HepG2 (cell line): ENCODE measurements around the gene MPG. TPM values are rescaled to one million over a fixed set of nuclear protein-coding genes. Genes with fewer than 3 reads are reported as not detected.

Experiments used
- CENPX ChIP-seq: sonication (generic); formaldehyde crosslinking; IDR thresholded peaks from 2 replicates; pipeline ENCODE4 v1.9.0; 2021; ENCODE audit warnings: mild to moderate bottlenecking, missing genetic modification reagents, moderate library complexity
- EHMT2 ChIP-seq: fragments of 200-600 bp; sonication (generic); IDR thresholded peaks from 2 replicates; pipeline ENCODE4 v1.7.0; 2017; ENCODE audit warnings: antibody characterized with exemption, low read depth, low read length, borderline replicate concordance
- ELF1 ChIP-seq: sonication (generic); formaldehyde crosslinking; IDR thresholded peaks from 2 replicates; pipeline ENCODE4 v1.4.0; 2020; ENCODE audit warnings: missing genetic modification reagents
- KLF6 ChIP-seq: IDR thresholded peaks from 2 replicates; pipeline ENCODE4 v1.8.0; 2016; ENCODE audit warnings: missing biosample characterization, missing genetic modification reagents
- MTA3 ChIP-seq: sonication (generic); formaldehyde crosslinking; IDR thresholded peaks from 2 replicates; pipeline ENCODE4 v1.4.0; 2020; ENCODE audit warnings: missing genetic modification reagents
- SAFB2 ChIP-seq: sonication (generic); formaldehyde crosslinking; IDR thresholded peaks from 2 replicates; pipeline ENCODE4 v1.5.1; 2020; ENCODE audit warnings: missing genetic modification reagents, low read depth, mild to moderate bottlenecking, borderline replicate concordance
- SRSF9 ChIP-seq: fragments of 200-400 bp; formaldehyde crosslinking; IDR thresholded peaks from 2 replicates; pipeline ENCODE4 v1.6.1; 2018; ENCODE audit warnings: borderline replicate concordance, mild to moderate bottlenecking, low read depth, low read length; ENCODE audit not compliant: insufficient read depth, poor library complexity, severe bottlenecking
- ZC3H13 ChIP-seq: sonication (generic); formaldehyde crosslinking; IDR thresholded peaks from 2 replicates; pipeline ENCODE4 v1.8.1; 2023; ENCODE audit warnings: mild to moderate bottlenecking, missing genetic modification reagents, moderate library complexity
- ZFP90 ChIP-seq: sonication (generic); formaldehyde crosslinking; IDR thresholded peaks from 2 replicates; pipeline ENCODE4 v1.8.0; 2022; ENCODE audit warnings: missing genetic modification reagents, mild to moderate bottlenecking, inconsistent platforms, borderline replicate concordance
- ZNF563 ChIP-seq: sonication (generic); formaldehyde crosslinking; IDR thresholded peaks from 2 replicates; pipeline ENCODE4 v1.8.0; 2022; ENCODE audit warnings: mild to moderate bottlenecking, moderate library complexity, missing genetic modification reagents
- polyA plus RNA-seq, 8 experiments: library from polyadenylated mRNA; depleted of rRNA in 3 of 8; stranded (reverse) in 7 of 8; unstranded in 1 of 8; fragments of >200 nt; fragmentation: Illumina TruSeq in 4 of 8; extraction: Trizol in 4 of 8; gene quantifications; 2 replicates each; pipeline versions ENCODE4 v1.2.1 to v1.2.3, GENCODE V29; 2011 to 2016; ENCODE audit warnings: low read depth in 4 of 8, missing spikeins in 1 of 8, mixed read lengths in 1 of 8; ENCODE audit not compliant: insufficient read depth in 1 of 8
- total RNA-seq, 5 experiments: library from RNA; depleted of rRNA; stranded (reverse); fragments of >200 nt; fragmentation: Illumina TruSeq; extraction: Trizol; gene quantifications; 2 replicates each; pipeline ENCODE4 v1.2.3, GENCODE V29; 2016; ENCODE audit warnings: low read depth in 1 of 5
- TF ChIP-seq, protein P1 (sequence below): sonication (generic); formaldehyde crosslinking; IDR thresholded peaks from 2 replicates; pipeline ENCODE4 v1.5.0; 2020; ENCODE audit warnings: mild to moderate bottlenecking, missing genetic modification reagents
- TF ChIP-seq, protein P2 (sequence below): sonication (generic); formaldehyde crosslinking; IDR thresholded peaks from 2 replicates; pipeline ENCODE4 v1.8.0; 2022; ENCODE audit warnings: missing genetic modification reagents, low read depth, mild to moderate bottlenecking, borderline replicate concordance
- TF ChIP-seq, protein P3 (sequence below): IDR thresholded peaks from 2 replicates; pipeline ENCODE4 v1.6.1; 2016; ENCODE audit warnings: low read depth, control low read depth
- TF ChIP-seq, protein P4 (sequence below): sonication (generic); formaldehyde crosslinking; IDR thresholded peaks from 2 replicates; pipeline ENCODE4 v1.4.0; 2020; ENCODE audit warnings: mild to moderate bottlenecking, missing genetic modification reagents

Gene MPG
- total and polyA plus RNA-seq, 2 of the 13 experiments (the other 11 are each of a cell fraction or from before 2014, with no cell fraction given), result 59.1 to 62.5 TPM

DNA sequence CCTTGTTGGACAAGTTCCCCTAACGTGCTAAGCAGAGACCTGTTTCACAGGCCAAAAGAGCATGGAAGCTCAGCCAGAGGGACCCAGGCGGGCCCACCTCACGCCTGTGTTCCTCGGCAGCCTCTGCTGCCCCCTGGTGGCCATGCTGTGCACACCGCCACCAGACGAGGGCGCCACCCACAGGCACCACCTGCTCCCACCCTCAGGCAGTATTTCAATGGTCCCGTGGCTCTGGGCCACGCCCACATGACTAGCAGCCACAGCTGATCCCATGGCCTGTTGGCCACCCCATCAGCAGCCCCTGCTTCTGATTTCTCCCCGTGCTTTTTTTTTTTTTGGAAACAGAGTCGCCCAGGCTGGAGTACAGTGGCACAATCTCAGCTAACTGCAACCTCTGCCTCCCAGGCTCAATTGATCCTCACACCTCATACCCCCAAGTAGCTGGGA, 18.9 kb downstream of the MPG start (continued):
- TF ChIP-seq, protein P1, sequence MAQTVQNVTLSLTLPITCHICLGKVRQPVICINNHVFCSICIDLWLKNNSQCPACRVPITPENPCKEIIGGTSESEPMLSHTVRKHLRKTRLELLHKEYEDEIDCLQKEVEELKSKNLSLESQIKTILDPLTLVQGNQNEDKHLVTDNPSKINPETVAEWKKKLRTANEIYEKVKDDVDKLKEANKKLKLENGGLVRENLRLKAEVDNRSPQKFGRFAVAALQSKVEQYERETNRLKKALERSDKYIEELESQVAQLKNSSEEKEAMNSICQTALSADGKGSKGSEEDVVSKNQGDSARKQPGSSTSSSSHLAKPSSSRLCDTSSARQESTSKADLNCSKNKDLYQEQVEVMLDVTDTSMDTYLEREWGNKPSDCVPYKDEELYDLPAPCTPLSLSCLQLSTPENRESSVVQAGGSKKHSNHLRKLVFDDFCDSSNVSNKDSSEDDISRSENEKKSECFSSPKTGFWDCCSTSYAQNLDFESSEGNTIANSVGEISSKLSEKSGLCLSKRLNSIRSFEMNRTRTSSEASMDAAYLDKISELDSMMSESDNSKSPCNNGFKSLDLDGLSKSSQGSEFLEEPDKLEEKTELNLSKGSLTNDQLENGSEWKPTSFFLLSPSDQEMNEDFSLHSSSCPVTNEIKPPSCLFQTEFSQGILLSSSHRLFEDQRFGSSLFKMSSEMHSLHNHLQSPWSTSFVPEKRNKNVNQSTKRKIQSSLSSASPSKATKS (CRISPR knock-in tag), result no peak
- TF ChIP-seq KLF6 (no peak), SAFB2 (no peak), EHMT2 (no peak), SRSF9 (no peak), ZFP90 (CRISPR knock-in tag) (no peak), ELF1 (CRISPR knock-in tag) (no peak), MTA3 (CRISPR knock-in tag) (no peak), CENPX (CRISPR knock-in tag) (no peak), ZNF563 (CRISPR knock-in tag) (no peak), ZC3H13 (CRISPR knock-in tag) (no peak)
- TF ChIP-seq, protein P2, sequence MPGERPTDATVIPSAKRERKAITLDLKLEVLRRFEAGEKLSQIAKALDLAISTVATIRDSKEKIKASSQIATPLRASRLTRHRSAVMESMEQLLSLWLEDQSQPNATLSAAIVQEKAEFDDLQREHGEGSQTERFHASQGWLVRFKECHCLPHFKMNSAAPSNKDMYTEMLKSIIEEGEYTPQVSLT (CRISPR knock-in tag), result no peak
- TF ChIP-seq, protein P3, sequence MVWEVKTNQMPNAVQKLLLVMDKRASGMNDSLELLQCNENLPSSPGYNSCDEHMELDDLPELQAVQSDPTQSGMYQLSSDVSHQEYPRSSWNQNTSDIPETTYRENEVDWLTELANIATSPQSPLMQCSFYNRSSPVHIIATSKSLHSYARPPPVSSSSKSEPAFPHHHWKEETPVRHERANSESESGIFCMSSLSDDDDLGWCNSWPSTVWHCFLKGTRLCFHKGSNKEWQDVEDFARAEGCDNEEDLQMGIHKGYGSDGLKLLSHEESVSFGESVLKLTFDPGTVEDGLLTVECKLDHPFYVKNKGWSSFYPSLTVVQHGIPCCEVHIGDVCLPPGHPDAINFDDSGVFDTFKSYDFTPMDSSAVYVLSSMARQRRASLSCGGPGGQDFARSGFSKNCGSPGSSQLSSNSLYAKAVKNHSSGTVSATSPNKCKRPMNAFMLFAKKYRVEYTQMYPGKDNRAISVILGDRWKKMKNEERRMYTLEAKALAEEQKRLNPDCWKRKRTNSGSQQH (CRISPR knock-in tag), result peak; percentile 57; the same call in 1 of the 2 replicates
- TF ChIP-seq, protein P4, sequence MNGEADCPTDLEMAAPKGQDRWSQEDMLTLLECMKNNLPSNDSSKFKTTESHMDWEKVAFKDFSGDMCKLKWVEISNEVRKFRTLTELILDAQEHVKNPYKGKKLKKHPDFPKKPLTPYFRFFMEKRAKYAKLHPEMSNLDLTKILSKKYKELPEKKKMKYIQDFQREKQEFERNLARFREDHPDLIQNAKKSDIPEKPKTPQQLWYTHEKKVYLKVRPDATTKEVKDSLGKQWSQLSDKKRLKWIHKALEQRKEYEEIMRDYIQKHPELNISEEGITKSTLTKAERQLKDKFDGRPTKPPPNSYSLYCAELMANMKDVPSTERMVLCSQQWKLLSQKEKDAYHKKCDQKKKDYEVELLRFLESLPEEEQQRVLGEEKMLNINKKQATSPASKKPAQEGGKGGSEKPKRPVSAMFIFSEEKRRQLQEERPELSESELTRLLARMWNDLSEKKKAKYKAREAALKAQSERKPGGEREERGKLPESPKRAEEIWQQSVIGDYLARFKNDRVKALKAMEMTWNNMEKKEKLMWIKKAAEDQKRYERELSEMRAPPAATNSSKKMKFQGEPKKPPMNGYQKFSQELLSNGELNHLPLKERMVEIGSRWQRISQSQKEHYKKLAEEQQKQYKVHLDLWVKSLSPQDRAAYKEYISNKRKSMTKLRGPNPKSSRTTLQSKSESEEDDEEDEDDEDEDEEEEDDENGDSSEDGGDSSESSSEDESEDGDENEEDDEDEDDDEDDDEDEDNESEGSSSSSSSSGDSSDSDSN (CRISPR knock-in tag), result peak; percentile 50; the same call in 1 of the 2 replicates
